ENCODE results near the gene ERMAP. TPM values are rescaled to one million over a fixed set of nuclear protein-coding genes. Genes with fewer than 3 reads are reported as not detected.

The ERMAP gene
- total RNA-seq, 4 donors from 2014 or later, result 12.5 to 30.7 (median 14.1) TPM

DNA sequence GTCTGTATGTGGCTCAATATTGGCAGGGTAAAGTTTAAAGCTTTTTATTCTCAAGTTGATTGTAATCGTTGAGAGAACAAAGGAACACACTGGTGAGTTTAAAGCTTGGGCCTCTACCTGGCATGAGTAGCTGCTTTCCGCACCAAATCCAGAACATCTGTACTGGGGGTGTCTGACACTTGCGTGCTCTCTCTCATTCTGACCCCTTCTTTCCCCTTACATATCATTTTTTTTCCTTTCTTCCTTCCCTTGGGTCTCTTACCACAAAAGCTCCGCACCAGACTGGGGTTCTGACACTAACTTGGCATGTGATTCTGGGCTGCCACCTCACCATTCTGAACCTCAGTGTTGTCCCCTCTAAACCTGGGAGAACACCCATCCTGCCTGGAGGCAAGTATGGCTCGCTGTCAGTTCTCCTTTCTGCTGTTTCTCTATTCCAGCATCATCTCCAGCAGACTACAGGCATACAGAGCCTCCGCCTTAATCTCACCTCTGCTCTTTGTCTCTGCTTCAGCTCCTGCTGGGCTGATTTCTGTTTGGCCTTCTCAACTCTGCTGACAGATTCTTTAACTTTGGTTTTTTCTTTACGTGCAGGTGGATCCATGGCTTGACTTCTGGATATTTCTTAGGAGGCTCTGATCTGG is 859 bp upstream of the ERMAP start:
- no peaks in the 10 kb centered on the region for H3K36me3 ChIP-seq
- intact Hi-C loops (cut with DNase I; ENCODE audit: low total_unique reads) (no loop called here), in situ Hi-C loops (cut with MboI; ENCODE audit: low pct_ligation_motif_present in 1 of 4, low pct_unique_long_range_greater_than_20kb in 1 of 4, low sequenced_read_pairs in 3 of 4) (no loop called here)
- H3K27ac ChIP-seq, result peak overlapping the region; percentile 97 to 99 (median 98)
- H3K27me3 ChIP-seq, result no peaks in the 10 kb centered on the region
- TF ChIP-seq POLR2AphosphoS5 (IDR thresholded peaks at IDR 0.05) (no peak), POLR2A (IDR thresholded peaks at IDR 0.05) (no peak), EP300 (IDR thresholded peaks at IDR 0.05; ENCODE audit: low read depth) (no peak)
- TF ChIP-seq, protein P1, sequence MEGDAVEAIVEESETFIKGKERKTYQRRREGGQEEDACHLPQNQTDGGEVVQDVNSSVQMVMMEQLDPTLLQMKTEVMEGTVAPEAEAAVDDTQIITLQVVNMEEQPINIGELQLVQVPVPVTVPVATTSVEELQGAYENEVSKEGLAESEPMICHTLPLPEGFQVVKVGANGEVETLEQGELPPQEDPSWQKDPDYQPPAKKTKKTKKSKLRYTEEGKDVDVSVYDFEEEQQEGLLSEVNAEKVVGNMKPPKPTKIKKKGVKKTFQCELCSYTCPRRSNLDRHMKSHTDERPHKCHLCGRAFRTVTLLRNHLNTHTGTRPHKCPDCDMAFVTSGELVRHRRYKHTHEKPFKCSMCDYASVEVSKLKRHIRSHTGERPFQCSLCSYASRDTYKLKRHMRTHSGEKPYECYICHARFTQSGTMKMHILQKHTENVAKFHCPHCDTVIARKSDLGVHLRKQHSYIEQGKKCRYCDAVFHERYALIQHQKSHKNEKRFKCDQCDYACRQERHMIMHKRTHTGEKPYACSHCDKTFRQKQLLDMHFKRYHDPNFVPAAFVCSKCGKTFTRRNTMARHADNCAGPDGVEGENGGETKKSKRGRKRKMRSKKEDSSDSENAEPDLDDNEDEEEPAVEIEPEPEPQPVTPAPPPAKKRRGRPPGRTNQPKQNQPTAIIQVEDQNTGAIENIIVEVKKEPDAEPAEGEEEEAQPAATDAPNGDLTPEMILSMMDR (IDR thresholded peaks at IDR 0.05), result no peak
- no peaks in the 10 kb centered on the region for H3K9me3 ChIP-seq
- H3K4me3 ChIP-seq, result peak overlapping the region; percentile 64 to 92 (median 80)
- no peak for DNase-seq
- peaks cover 4 to 27% (median 15%) of the 10 kb centered on the region in 4 donors for H3K4me1 ChIP-seq
- 35 to 42% methylated on average over 5 to 7 of the region's 7 CpGs for WGBS, 2 donors (ENCODE audit: low coverage in 1 of 2)

DNA sequence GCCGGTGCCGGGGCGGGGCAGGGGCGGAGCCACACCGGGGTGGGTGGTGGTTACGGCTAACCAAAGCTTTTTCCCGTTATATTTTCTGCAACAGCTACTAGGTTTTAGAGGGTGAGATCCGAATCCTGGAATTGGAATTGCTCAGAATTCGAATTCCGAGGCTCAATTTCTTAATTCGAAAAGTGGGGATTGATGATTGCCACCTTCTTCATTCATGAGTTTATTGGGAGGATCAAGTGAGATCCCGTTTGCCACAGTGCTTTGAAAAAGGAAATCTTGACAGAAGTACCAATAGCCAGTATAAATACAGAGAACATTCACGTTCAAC is 482 bp downstream of the ERMAP start:
- Histone ChIP-seq H3K36me3 (no peaks in the 10 kb centered on the region), H3K4me3 (peak overlapping the region in 3 of 4 donors; percentile 77 to 92 (median 82)), H3K9me3 (no peaks in the 10 kb centered on the region), H3K27ac (peak overlapping the region; percentile 97 to 99 (median 98)), H3K4me1 (peaks cover 4 to 27% (median 15%) of the 10 kb centered on the region in 4 donors), H3K27me3 (no peaks in the 10 kb centered on the region)
- in situ Hi-C loops (cut with MboI; ENCODE audit: low pct_ligation_motif_present in 1 of 4, low pct_unique_long_range_greater_than_20kb in 1 of 4, low sequenced_read_pairs in 3 of 4) (no loop called here), intact Hi-C loops (cut with DNase I; ENCODE audit: low total_unique reads) (no loop called here)
- no peak for DNase-seq
- WGBS, 2 donors (ENCODE audit: low coverage in 1 of 2), result 0 to 1% methylated on average over 1 to 7 of the region's 13 CpGs
- TF ChIP-seq, protein P1 (IDR thresholded peaks at IDR 0.05), result no peak
- TF ChIP-seq POLR2A (IDR thresholded peaks at IDR 0.05) (no peak), EP300 (IDR thresholded peaks at IDR 0.05; ENCODE audit: low read depth) (no peak)

GRCh38 chr1:42817976-42818375 is 1.1 kb downstream of the ERMAP start:
- no peaks in the 10 kb centered on the region for H3K36me3 ChIP-seq
- intact Hi-C loops (cut with DNase I; ENCODE audit: low total_unique reads) (no loop called here), in situ Hi-C loops (cut with MboI; ENCODE audit: low pct_ligation_motif_present in 1 of 4, low pct_unique_long_range_greater_than_20kb in 1 of 4, low sequenced_read_pairs in 3 of 4) (no loop called here)
- DNase-seq, result no peak
- H3K9me3 ChIP-seq, result no peaks in the 10 kb centered on the region
- TF ChIP-seq EP300 (IDR thresholded peaks at IDR 0.05; ENCODE audit: low read depth), result no peak
- TF ChIP-seq POLR2AphosphoS5 (IDR thresholded peaks at IDR 0.05), result no peak
- TF ChIP-seq, protein P1 (IDR thresholded peaks at IDR 0.05), result no peak
- no peak for TF ChIP-seq POLR2A (IDR thresholded peaks at IDR 0.05)
- H3K27ac ChIP-seq, result no peak overlapping the region
- H3K27me3 ChIP-seq, result no peaks in the 10 kb centered on the region
- WGBS, 2 donors (ENCODE audit: low coverage in 1 of 2), result 86 to 97% methylated on average over 1 to 3 of the region's 3 CpGs
- H3K4me1 ChIP-seq, result peaks cover 4 to 31% (median 15%) of the 10 kb centered on the region in 4 donors
- peak overlapping the region in 1 of 4 donors; percentile 92 for H3K4me3 ChIP-seq

GRCh38 chr1:42820813-42821212 is 3.9 kb downstream of the ERMAP start:
- 50 to 71% methylated on average over 1 of the region's 1 CpG for WGBS, 2 donors (ENCODE audit: low coverage in 1 of 2)
- in situ Hi-C loops (cut with MboI; ENCODE audit: low pct_ligation_motif_present in 1 of 4, low pct_unique_long_range_greater_than_20kb in 1 of 4, low sequenced_read_pairs in 3 of 4) (no loop called here), intact Hi-C loops (cut with DNase I; ENCODE audit: low total_unique reads) (no loop called here)
- H3K4me3 ChIP-seq, result no peak overlapping the region
- no peak for TF ChIP-seq POLR2A (IDR thresholded peaks at IDR 0.05)
- no peak for TF ChIP-seq POLR2AphosphoS5 (IDR thresholded peaks at IDR 0.05)
- no peak for TF ChIP-seq EP300 (IDR thresholded peaks at IDR 0.05; ENCODE audit: low read depth)
- TF ChIP-seq, protein P1 (IDR thresholded peaks at IDR 0.05), result no peak
- no peaks in the 10 kb centered on the region for H3K27me3 ChIP-seq
- no peaks in the 10 kb centered on the region for H3K36me3 ChIP-seq
- H3K27ac ChIP-seq, result no peak overlapping the region
- peaks cover 2 to 29% (median 13%) of the 10 kb centered on the region in 4 donors for H3K4me1 ChIP-seq
- H3K9me3 ChIP-seq, result no peaks in the 10 kb centered on the region
- no peak for DNase-seq
